NCI-H345 treated with DMSO at 0.1 percent for 48 hours (cell line): ENCODE results near the gene PYDC1.
"Not testable (repeated sequence)": the region's sequence is repeated elsewhere in the genome, so short reads cannot be mapped to it uniquely, and the experiment has no call there.

Source experiments
- DNase-seq: peaks from one replicate; lab custom pipeline; 2025; ENCODE audit not compliant: unreplicated experiment; lab: John Stamatoyannopoulos, UW

PYDC1 gene

DNA sequence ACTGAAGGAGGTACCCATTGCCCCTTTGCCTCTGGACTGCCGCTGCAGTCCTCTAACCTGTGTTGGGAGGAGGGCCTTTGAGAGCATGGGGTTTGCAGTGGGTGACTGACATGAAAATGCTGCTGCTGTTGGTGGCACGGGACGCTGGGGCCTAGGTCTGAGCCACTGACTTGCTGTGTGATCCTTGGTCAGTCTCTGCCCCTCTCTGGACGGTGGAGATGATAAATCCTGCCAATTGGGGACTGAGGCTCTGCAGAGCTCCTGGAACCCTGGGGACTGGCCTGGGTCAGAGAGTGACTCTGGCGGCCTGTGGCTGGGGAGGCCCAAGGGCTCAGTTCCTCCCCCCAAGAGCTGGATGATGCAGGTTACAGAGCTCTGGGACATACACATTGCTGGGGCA, 6.1 kb upstream of the PYDC1 start:
- DNase-seq: no peak

DNA sequence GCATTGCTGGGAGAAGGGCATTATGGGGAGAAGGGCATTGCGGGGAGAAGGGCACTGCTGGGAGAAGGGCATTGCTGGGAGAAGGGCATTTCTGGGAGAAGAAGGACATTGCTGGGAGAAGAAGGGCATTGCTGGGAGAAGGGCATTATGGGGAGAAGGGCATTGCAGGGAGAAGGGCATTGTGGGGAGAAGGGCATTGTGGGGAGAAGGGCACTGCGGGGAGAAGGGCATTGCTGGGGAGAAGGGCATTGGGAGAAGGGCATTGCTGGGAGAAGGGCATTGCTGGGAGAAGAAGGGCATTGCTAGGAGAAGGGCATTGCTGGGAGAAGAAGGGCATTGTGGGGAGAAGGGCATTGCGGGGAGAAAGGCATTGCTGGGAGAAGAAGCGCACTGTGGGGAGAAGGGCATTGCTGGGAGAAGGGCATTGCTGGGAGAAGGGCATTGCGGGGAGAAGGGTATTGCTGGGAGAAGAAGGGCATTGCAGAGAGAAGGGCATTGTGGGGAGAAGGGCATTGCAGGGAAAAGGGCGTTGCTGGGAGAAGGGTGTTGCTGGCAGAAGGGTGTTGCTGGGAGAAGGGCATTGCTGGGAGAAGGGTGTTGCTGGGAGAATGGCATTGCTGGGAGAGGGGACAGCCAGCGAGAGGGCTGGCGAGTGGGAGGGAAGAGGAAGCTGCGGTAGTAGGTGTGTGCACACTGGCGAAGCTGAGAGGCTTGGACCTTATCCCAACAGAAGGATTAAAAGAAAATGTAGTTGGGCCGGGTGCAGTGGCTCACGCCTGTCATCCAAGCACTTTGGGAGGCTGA, 4.6 kb upstream of the PYDC1 start:
- no peak for DNase-seq

GRCh38 chr16:31219154-31219741, 2.3 kb upstream of the PYDC1 start:
- DNase-seq: no peak

DNA sequence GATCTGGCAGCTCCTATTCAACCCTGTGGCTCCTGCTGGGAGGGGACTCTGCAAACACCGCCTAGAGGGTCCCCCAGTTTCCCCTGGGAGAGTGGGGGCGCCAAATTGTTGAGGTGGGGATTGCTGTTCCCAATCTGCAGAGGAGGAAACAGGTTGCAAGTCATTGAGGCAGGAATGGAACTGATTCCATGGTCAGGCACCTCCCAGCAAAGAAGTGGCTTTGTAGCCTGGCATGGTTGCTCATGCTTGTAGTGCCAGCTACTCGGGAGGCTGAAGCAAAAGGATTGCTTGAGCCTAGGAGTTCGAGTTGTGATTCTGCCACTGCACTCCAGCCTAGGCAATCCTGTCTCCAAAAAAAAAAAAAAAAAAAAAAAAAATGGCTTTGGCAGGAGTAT, 198 bp upstream of the PYDC1 start:
- no peak for DNase-seq

- DNase-seq: no peak
Measured at GRCh38 chr16:31215287-31216162, 1.4 kb downstream of the PYDC1 start.

- DNase-seq: no peak
Measured at GRCh38 chr16:31214708-31215286, 2.1 kb downstream of the PYDC1 start.

GRCh38 chr16:31213877-31214707, 2.8 kb downstream of the PYDC1 start, which contains the start of gene TRIM72:
Gene TRIM72, plus strand, starts transcription at chr16:31214119. Its CDS starts 620 bp downstream, at chr16:31214739.
- no peak for DNase-seq

DNA sequence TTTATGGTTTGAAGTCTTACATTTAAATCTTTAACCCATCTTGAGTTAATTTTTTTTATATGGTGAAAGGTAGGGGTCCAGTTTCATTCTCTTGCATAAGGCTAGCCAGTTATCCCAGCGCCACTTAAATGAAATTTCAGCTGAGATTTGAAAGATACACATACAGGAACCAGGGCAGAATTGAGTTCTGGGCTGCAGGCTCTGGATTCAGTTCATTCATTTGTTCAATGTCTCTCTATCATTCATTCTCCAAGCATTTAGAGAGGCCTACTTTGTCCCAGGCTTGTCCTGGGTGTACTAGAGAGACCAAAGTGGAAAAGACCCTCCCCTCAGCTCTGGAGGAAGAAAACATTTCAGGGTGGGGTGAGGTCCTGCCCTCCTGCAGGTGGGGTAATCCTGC, 3.6 kb downstream of the PYDC1 start:
- DNase-seq: no peak

GRCh38 chr16:31206776-31207175, 10.2 kb downstream of the PYDC1 start:
- DNase-seq: no peak

DNA sequence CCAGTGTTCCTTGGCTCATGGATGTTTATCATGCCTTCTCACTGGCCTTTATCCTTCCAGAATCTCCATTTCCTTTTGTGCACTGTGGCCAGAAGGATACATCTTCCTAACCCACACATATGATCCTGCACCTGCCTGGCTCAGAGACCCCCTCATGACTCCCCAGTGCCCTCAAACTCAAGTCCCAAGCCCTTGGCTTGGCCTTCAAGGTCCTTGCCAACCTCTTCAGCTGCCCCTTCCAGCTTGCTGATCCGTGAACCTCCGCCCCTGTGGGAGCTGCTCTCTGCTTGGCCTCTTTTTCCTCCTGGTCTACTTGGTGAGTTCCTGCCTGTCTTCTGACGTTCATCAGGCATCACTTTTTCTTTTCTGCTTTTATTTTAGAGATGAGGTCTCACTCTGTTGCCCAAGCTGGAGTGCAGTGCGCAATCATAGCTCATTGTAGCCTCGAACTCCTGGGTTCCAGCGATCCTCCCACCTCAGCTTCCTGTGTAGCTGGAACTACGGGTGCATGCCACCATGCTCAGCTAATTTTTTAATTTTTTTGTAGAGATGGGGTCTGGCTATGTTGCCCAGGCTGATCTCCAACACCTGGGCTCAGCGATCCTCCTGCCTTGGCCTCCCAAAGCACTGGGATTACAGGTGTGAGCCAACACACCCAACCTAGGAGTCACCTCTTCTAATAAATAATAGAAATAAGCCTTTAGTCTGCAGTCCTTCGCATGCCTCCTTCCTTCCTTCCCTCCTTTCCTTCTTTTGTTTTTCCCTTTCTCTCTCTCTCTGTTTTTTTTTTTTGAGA, 11.9 kb downstream of the PYDC1 start:
- no peak for DNase-seq

DNA sequence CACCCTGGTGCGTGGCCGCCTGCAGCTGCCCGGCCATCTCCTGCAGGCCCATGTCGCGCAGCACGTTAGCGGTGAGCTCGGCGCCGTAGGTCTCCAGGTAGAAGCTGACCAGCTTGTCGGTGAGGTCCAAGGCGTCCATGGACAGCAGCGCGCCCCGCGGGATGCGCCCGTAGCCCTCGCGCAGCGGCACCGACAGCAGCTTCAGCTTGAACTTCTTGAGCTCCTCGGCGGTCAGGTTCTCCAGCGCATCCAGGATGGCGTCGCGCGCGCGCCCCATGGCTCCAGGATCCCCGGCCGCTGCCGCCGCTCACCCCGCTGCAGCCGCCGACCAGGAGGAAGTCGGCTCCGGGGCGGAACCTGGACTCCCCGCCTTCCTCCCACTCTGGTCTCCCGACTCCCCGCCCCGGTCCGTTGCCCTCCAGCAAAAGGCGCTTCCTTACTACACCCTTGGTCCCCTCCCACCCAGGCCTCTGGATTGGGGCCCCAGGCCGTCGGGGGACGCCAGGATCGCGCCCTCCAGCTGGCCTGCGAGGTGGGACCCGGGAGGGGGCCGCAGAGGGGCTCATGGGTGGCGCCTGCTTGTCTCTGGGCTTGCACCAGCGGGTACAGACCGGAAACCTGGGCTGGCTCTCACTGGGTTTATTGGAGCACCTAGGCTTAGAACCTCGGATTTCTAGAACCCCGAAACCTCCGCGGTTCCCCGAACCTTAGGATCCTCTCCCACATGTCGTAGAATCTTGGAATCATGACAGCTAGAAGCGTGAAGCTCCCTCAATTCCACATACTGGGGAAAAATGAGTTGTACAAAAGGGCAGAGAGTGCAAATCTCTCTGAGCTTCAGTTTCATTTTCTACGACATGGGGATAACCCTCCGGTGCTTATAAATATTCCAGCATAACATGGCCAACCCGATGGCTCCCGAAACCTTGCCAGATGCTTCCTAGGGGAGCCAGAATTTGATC, 14.2 kb downstream of the PYDC1 start, which contains the start of gene PYCARD:
PYCARD (minus strand) TSS at position 347 of the 962 bp plus-strand sequence; CDS start at position 277, 70 bp downstream.
- no peak for DNase-seq

DNA sequence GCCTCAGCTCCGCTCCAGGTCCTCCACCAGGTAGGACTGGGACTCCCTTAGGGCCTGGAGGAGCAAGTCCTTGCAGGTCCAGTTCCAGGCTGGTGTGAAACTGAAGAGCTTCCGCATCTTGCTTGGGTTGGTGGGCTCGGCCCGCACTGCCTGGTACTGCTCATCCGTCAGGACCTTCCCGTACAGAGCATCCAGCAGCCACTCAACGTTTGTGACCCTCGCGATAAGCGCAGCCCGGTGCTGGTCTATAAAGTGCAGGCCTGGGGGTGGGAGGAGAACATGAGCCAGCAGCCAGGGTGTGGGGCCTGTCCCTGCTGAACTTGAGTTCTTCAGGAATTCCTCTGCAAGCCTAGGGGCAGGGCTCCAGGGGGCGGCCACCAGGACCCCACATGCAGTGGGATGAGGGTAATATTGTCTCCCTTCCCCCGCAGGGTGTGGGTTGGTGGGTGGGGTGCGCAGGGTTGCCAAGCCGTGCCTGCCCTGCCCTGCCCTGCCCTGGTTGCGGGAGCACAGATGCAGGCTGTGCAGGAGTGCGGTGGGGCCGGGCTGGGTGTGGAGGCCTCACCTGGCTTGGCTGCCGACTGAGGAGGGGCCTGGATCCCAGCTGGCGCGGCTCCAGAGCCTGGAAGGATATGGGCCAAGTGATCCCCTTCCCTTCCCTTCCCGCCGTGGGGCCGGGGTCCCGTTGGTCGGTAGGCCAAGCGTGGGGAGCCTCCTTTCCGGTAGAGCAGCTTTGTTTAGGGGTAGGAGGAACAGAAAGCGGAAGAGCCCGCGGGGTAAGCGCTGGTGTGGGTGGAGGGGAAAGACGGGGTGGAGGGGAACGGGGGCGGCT, 15.1 kb downstream of the PYDC1 start:
- no peak for DNase-seq

DNA sequence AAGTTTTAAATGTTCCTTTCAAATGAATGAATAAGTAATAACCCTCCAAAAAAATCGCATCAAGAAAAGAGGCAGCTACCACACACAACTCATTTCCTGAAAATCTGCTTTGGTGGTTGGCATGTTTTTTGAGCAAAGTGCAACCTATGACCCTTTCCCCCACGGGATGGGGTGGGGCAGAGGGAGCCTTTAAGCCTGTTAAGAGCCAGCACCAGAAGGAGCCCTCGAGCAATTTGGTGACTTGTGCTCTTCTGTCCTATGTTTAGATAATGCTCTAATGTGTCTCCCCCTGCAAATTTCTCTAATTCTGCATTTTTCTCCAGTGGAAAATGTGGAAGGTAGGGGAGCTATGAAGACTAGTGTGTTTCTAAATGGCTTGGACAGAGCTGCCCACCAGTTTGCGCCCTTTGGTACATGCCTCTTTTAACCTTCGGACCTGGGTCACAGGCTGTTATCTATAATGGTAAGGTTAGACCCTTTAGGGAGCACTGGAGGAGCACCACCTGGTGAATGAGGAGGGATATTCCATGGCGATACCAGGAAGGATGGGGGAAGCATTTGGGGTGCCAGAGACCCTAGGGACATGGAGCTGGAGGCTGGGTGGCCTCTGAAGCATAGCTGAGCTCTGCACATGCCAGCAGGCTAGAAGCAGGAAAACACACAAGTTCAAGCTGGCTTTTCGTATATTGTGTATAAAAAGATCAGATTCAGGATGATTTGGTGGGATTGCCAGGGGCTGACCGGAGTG, 15.9 kb downstream of the PYDC1 start:
- DNase-seq: no peak

DNA sequence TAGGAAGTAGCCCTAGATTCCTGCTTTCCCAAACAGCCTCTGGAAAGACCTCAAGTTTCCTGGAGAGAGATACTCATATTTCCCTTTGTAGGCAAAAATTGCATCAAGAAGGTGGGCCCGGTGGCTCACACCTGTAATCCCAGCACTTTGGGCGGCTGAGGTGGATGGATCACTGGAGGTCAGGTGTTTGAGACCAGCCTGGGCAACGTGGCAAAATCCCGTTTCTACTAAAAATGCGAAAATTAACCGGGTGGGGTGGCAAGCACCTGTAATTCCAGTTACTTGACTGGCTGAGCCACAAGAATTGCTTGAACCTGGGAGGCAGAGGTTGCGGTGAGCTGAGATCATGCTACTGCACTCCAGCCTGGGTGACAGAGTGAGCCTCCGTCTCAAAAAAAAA, 16.8 kb downstream of the PYDC1 start:
- DNase-seq: not testable (repeated sequence)

GRCh38 chr16:31199430-31200041, 17.4 kb downstream of the PYDC1 start:
- DNase-seq: no peak

DNA sequence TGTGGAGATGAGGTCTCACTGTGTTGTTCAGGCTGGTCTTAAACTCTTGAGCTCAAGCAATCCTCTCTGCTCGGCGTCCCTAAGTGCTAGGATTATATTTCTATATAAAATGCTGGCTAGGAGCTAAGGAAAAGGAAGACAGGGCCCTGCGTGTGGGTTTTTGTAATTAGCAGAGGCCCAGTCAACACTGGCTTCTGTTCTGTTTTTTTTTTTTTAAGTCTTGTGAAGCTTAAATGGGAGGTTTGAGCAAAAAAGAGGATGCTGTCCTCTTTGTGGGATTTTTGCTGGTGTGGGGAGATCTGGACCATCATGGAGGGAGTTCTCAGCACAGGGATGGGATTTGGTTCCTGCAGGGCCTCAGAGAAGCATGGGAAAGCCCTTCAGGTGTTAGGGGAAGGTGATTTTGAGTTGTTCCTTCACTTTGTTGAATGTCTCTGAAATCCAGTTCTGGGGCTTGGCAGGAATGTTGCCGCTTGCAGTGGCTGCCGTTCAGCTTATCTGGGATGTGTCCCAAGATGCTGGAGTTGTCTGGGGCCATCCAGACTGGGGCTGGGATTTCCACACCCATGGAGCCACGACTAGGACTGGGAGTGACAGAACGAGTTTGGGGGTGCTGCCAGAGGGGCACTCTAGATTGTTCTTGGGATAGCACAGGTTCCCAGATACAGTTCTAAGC, 18.6 kb downstream of the PYDC1 start:
- no peak for DNase-seq
